K562 (cell line): ENCODE data around the gene MYOM1. TPM values are rescaled to one million over a fixed set of nuclear protein-coding genes. Genes with fewer than 3 reads are reported as not detected.

Source experiments
- ARID2 ChIP-seq: fragments of 450-650 bp; IDR thresholded peaks from 2 replicates; pipeline ENCODE4 v1.6.1; 2017; ENCODE audit warnings: antibody characterized with exemption, mild to moderate bottlenecking
- CBX3 ChIP-seq, 2 experiments: IDR thresholded peaks; 1 replicate in 1 of 2; 2 replicates in 1 of 2; pipeline ENCODE4 v1.6.1; 2012; ENCODE audit warnings: inconsistent platforms in 2 of 2, low read length in 2 of 2, borderline replicate concordance in 1 of 2, control low read depth in 1 of 2
- CEBPB ChIP-seq: fragments of 450-650 bp; IDR thresholded peaks from 2 replicates; pipeline ENCODE4 v1.6.1; 2016; ENCODE audit warnings: missing genetic modification characterization, missing compliant biosample characterization
- CSDE1 ChIP-seq, 2 experiments: fragments of 450-650 bp; IDR thresholded peaks; 2 replicates each; pipeline ENCODE4 v1.6.1; 2016; ENCODE audit warnings: mild to moderate bottlenecking in 1 of 2
- HBP1 ChIP-seq: fragments of 450-650 bp; formaldehyde crosslinking; IDR thresholded peaks from 2 replicates; pipeline ENCODE4 v1.4.0; 2022; ENCODE audit warnings: missing genetic modification characterization
- KLF16 ChIP-seq: IDR thresholded peaks from 2 replicates; pipeline ENCODE4 v1.6.1; 2016; ENCODE audit warnings: antibody characterized with exemption
- LEF1 ChIP-seq: fragments of 450-650 bp; IDR thresholded peaks from 2 replicates; pipeline ENCODE4 v1.6.1; 2016; ENCODE audit warnings: mild to moderate bottlenecking
- MCM3 ChIP-seq: fragments of 450-650 bp; IDR thresholded peaks from 2 replicates; pipeline ENCODE4 v1.6.1; 2016
- MNT ChIP-seq, 2 experiments: fragments of 450-650 bp; conservative IDR thresholded peaks; 2 replicates each; pipeline ENCODE4 v1.6.1; 2017; ENCODE audit warnings: mild to moderate bottlenecking in 2 of 2, moderate library complexity in 2 of 2
- NKRF ChIP-seq: fragments of 450-650 bp; IDR thresholded peaks from 2 replicates; pipeline ENCODE4 v1.6.1; 2016; ENCODE audit warnings: borderline replicate concordance
- PHB ChIP-seq: fragments of 250-450 bp; sonication (Bioruptor Pico); IDR thresholded peaks from 2 replicates; pipeline ENCODE4 v1.5.0; 2021
- POLR2G ChIP-seq: fragments of 200-400 bp; formaldehyde crosslinking; IDR thresholded peaks from 2 replicates; pipeline ENCODE4 v1.6.1; 2017; ENCODE audit warnings: low read depth, mild to moderate bottlenecking, antibody characterized with exemption, low read length, moderate library complexity
- RAD21 ChIP-seq, 2 experiments: fragments of 250-450 bp in 1 of 2; fragments of 450-650 bp in 1 of 2; sonication (Bioruptor Pico) in 1 of 2; formaldehyde crosslinking in 1 of 2; IDR thresholded peaks in 1 of 2; conservative IDR thresholded peaks in 1 of 2; 2 replicates each; pipeline versions ENCODE4 v1.4.0 to v1.8.0; 2020 to 2022; ENCODE audit warnings: mild to moderate bottlenecking in 2 of 2, moderate library complexity in 1 of 2
- RBM15 ChIP-seq: fragments of 200-400 bp; formaldehyde crosslinking; IDR thresholded peaks from 2 replicates; pipeline ENCODE4 v1.6.1; 2018; ENCODE audit warnings: mild to moderate bottlenecking, low read length, moderate library complexity; ENCODE audit not compliant: insufficient read depth
- RFX5 ChIP-seq: IDR thresholded peaks from 2 replicates; pipeline ENCODE4 v1.6.1; 2011; ENCODE audit warnings: low read depth, mild to moderate bottlenecking, improper control_type of control experiment, low read length
- SMAD4 ChIP-seq: fragments of 250-450 bp; sonication (Bioruptor Pico); conservative IDR thresholded peaks from 2 replicates; pipeline ENCODE4 v1.8.0; 2021; ENCODE audit warnings: inconsistent platforms, mild to moderate bottlenecking, moderate library complexity
- SNIP1 ChIP-seq: fragments of 450-650 bp; IDR thresholded peaks from 2 replicates; pipeline ENCODE4 v1.7.1; 2017; ENCODE audit warnings: low read depth, mild to moderate bottlenecking
- TAF7 ChIP-seq: fragments of 450-650 bp; IDR thresholded peaks from 2 replicates; pipeline ENCODE4 v1.6.1; 2016; ENCODE audit warnings: missing genetic modification characterization, missing compliant biosample characterization
- ZC3H8 ChIP-seq: fragments of 450-650 bp; IDR thresholded peaks from 2 replicates; pipeline ENCODE4 v1.6.1; 2017
- ZNF197 ChIP-seq: fragments of 200-800 bp; sonication (Bioruptor generic); IDR thresholded peaks from 2 replicates; pipeline ENCODE4 v1.6.1; 2016; ENCODE audit warnings: low read depth, missing genetic modification characterization, missing compliant biosample characterization
- ZNF449 ChIP-seq: fragments of 250-450 bp; sonication (Bioruptor Pico); IDR thresholded peaks from 2 replicates; pipeline ENCODE4 v1.8.0; 2022; ENCODE audit warnings: moderate library complexity, mild to moderate bottlenecking, inconsistent platforms
- polyA plus RNA-seq, 8 experiments: library from polyadenylated mRNA; depleted of rRNA in 4 of 8; stranded (reverse) in 5 of 8; unstranded in 3 of 8; fragments of >200 nt; fragmentation: Nextera tagmentation in 2 of 8; fragmentation: Illumina TruSeq in 1 of 8; extraction: Ambion mirVana in 2 of 8; extraction: Trizol in 1 of 8; gene quantifications; 2 replicates each; pipeline versions ENCODE4 v1.2.1 to v1.2.3, GENCODE V29; 2011 to 2014; ENCODE audit warnings: inconsistent platforms in 1 of 8, missing spikeins in 1 of 8
- total RNA-seq, 7 experiments: library from RNA; depleted of rRNA in 6 of 7; stranded (reverse); fragments of >200 nt in 6 of 7; fragmentation: Illumina TruSeq in 2 of 7; extraction: Trizol in 2 of 7; gene quantifications; 2 replicates each; pipeline versions ENCODE4 v1.2.1 to v1.2.3, GENCODE V29; 2011 to 2021; ENCODE audit warnings: low replicate concordance in 1 of 7

Gene MYOM1
- total and polyA plus RNA-seq, 9 of the 15 experiments (the other 6 are each of a cell fraction or from before 2014, with no cell fraction given): 0.01 to 0.62 (median 0.25) TPM

- no peak for TF ChIP-seq ZNF449
- no peak for TF ChIP-seq TAF7
- no peak for TF ChIP-seq ARID2
- TF ChIP-seq CEBPB (tag): peak; percentile 84
- no peak for TF ChIP-seq PHB (CRISPR knock-in tag)
- no peak for TF ChIP-seq RBM15
- 0 out of 2 replicates have a peak, but pooled peaks have one; percentile 48 for TF ChIP-seq HBP1 (CRISPR knock-in tag)
- peak; percentile 64; the same call in 1 of the 2 replicates for TF ChIP-seq NKRF
- peak; percentile 49 to 52; a peak in 3 of 4 replicates for TF ChIP-seq MNT (conservative IDR thresholded peaks at IDR 0.05)
- no peak for TF ChIP-seq LEF1
- TF ChIP-seq KLF16: no peak
- no peak for TF ChIP-seq CSDE1 (IDR thresholded peaks at IDR 0.05)
- TF ChIP-seq SNIP1: no peak
- no peak for TF ChIP-seq ZC3H8
- TF ChIP-seq ZNF197 (CRISPR knock-in tag): no peak
- no peak for TF ChIP-seq RFX5
- peak; percentile 36 to 70 for TF ChIP-seq RAD21 (CRISPR knock-in tag; conservative IDR thresholded peaks at IDR 0.05 in 1 of 2, IDR thresholded peaks at IDR 0.05 in 1 of 2)
- 0 out of 3 replicates have a peak, but pooled peaks of 1 of the 2 experiments have one; percentile 45 for TF ChIP-seq CBX3 (IDR thresholded peaks at IDR 0.05; ENCODE audit: borderline replicate concordance in 1 of 2, low read length in 2 of 2)
- TF ChIP-seq POLR2G: no peak
- no peak for TF ChIP-seq SMAD4 (CRISPR knock-in tag)
- TF ChIP-seq MCM3: no peak
Observed at GRCh38 chr18:3186678-3187658, 32.8 kb downstream of the MYOM1 start (continued).
